Right lobe of liver (tissue), 6 donors: ENCODE results near the gene GOSR2. TPM values are rescaled to one million over a fixed set of nuclear protein-coding genes. Genes with fewer than 3 reads are reported as not detected.

ENCODE experiments used
- ATAC-seq, 4 donors: fragments of 200-7000 bp; cut with Tn5 transposase; one replicate each; pipeline ENCODE4 v1.9.1; 2020; ENCODE audit warnings: mild to moderate bottlenecking in 4 of 4, moderate library complexity in 4 of 4
- DNase-seq, 3 donors: peaks; one replicate each; pipeline ENCODE4 v3.0.0-alpha.2; 2020
- H3K27ac ChIP-seq, 3 donors: fragments of 200-600 bp; one replicate each; pipeline ENCODE4 v1.8.0; 2022
- H3K27me3 ChIP-seq, 2 donors: fragments of 200-600 bp; one replicate each; pipeline ENCODE4 v1.8.0; 2022
- H3K36me3 ChIP-seq, 4 donors: fragments of 200-600 bp; sonication (generic) in 1 of 4; one replicate each; pipeline versions ENCODE4 v1.5.1 to v1.8.0; 2017 to 2022; ENCODE audit warnings: control low read depth in 1 of 4
- H3K4me1 ChIP-seq, 4 donors: fragments of 200-600 bp; sonication (generic) in 1 of 4; one replicate each; pipeline versions ENCODE4 v1.5.1 to v1.8.0; 2017 to 2022; ENCODE audit warnings: control low read depth in 1 of 4
- H3K4me3 ChIP-seq, 3 donors: fragments of 200-600 bp; one replicate each; pipeline ENCODE4 v1.8.0; 2022
- H3K9me3 ChIP-seq, 4 donors: fragments of 200-600 bp; sonication (generic) in 1 of 4; one replicate each; pipeline versions ENCODE4 v1.5.1 to v1.8.0; 2017 to 2022; ENCODE audit warnings: control low read depth in 1 of 4
- POLR2A ChIP-seq: fragments of 450-650 bp; IDR thresholded peaks from one replicate; pipeline ENCODE4 v1.6.1; 2017; ENCODE audit warnings: antibody characterized with exemption, mild to moderate bottlenecking
- WGBS: methylation state at CpG from one replicate; pipeline ENCODE4 v1.1.6; 2018; ENCODE audit warnings: low coverage, low lambda C conversion rate; ENCODE audit not compliant: insufficient coverage; ENCODE audit errors: missing lambda C conversion rate; 5-methylcytosine and 5-hydroxymethylcytosine counted together
- intact Hi-C, 2 donors: fragments of 100-400 bp; cut with DNase I; formaldehyde crosslinking; loops; one replicate each; pipeline versions ENCODE4 v1.11.2 to v1.14.1; 2022
- total RNA-seq, 6 experiments: library from RNA; depleted of rRNA in 2 of 6; stranded (reverse); fragments of >200 nt in 2 of 6; fragmentation: NEBNext Ultra II Directional in 3 of 6; extraction: Animal tissue kit (Norgen Biotek cat#: 25700) in 3 of 6; gene quantifications; one replicate each; pipeline versions ENCODE4 v1.1.0 to v1.2.4, GENCODE V29; 2016 to 2023
- TF ChIP-seq, protein P1 (sequence below), 4 donors: fragments of 200-600 bp in 3 of 4; fragments of 450-650 bp in 1 of 4; IDR thresholded peaks; one replicate each; pipeline versions ENCODE4 v1.5.1 to v1.8.0; 2016 to 2022; ENCODE audit warnings: antibody characterized with exemption in 4 of 4, mild to moderate bottlenecking in 2 of 4
- donor health status: DM: no; HTN: yes; CAD: no.
- donor health status: DM: no; HTN: no; CAD: no.
- donor health status: DM: no; HTN: no; CAD: no.
- donor health status: DM: no; HTN: yes; CAD: no.
- donor health status: DM: no; HTN: yes; CAD: no.

The GOSR2 gene
- total RNA-seq, 6 experiments from 2014 or later, result 22.9 to 44.1 (median 33.3) TPM

GRCh38 chr17:46898364-46898763, 24.6 kb upstream of the GOSR2 start:
- H3K36me3 ChIP-seq, result no peaks in the 10 kb centered on the region
- DNase-seq, result no peak

DNA sequence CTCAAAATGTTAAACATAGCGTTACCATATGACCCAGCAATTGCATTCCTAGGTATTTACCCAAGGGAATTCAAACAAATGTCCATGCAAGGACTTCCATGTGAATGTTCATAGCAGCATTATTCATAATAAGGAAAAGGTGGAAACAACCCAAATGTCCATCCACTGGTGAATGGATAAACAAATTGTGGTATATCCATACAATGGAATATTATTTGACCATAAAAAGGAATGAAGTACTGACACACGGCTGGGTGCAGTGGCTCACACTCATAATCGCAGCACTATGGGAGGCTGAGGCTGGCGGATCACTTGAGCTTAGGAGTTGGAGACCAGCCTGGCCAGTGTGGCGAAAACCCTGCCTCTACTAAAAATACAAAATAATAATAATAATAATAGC, 24.1 kb upstream of the GOSR2 start:
- Histone ChIP-seq H3K4me1 (no peaks in the 10 kb centered on the region), H3K27ac (no peak overlapping the region), H3K27me3 (no peaks in the 10 kb centered on the region), H3K9me3 (no peaks in the 10 kb centered on the region), H3K4me3 (no peak overlapping the region), H3K36me3 (no peaks in the 10 kb centered on the region)
- 77% methylated on average over 4 of the region's 5 CpGs for WGBS
- DNase-seq (no peak), ATAC-seq (no peak)
- TF ChIP-seq POLR2A, result no peak
- TF ChIP-seq, protein P1, sequence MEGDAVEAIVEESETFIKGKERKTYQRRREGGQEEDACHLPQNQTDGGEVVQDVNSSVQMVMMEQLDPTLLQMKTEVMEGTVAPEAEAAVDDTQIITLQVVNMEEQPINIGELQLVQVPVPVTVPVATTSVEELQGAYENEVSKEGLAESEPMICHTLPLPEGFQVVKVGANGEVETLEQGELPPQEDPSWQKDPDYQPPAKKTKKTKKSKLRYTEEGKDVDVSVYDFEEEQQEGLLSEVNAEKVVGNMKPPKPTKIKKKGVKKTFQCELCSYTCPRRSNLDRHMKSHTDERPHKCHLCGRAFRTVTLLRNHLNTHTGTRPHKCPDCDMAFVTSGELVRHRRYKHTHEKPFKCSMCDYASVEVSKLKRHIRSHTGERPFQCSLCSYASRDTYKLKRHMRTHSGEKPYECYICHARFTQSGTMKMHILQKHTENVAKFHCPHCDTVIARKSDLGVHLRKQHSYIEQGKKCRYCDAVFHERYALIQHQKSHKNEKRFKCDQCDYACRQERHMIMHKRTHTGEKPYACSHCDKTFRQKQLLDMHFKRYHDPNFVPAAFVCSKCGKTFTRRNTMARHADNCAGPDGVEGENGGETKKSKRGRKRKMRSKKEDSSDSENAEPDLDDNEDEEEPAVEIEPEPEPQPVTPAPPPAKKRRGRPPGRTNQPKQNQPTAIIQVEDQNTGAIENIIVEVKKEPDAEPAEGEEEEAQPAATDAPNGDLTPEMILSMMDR (IDR thresholded peaks at IDR 0.05), result no peak
- intact Hi-C loops, result no loop called here

More at GRCh38 chr17:46898364-46898763, 24.6 kb upstream of the GOSR2 start:
- Histone ChIP-seq H3K4me3 (no peak overlapping the region), H3K9me3 (no peaks in the 10 kb centered on the region), H3K27me3 (no peaks in the 10 kb centered on the region), H3K4me1 (no peaks in the 10 kb centered on the region), H3K27ac (no peak overlapping the region)
- WGBS, result 40% methylated on average over 2 of the region's 2 CpGs
- no peak for ATAC-seq
- TF ChIP-seq POLR2A, result no peak
- TF ChIP-seq, protein P1 (IDR thresholded peaks at IDR 0.05), result no peak
- intact Hi-C loops, result no loop called here

DNA sequence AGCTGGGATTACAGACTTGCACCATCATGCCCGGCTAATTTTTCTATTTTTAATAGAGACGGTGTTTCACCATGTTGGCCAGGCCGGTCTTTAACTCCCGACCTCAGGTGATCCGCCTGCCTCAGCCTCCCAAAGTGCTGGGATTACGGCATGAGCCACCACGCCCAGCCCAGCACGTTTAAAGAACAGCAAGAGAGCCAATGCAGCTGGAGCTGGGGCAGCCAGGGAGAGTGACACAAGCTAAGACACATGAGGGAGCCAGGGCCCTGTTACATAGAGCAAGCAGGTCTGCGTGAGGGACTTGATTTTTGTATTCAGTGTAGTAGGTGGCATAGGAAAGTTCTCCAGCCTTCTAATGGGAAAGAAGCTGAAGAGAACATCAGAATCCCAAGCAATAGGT, 21.7 kb upstream of the GOSR2 start:
- intact Hi-C loops, result no loop called here
- DNase-seq (no peak), ATAC-seq (no peak)
- H3K4me1 ChIP-seq, result no peaks in the 10 kb centered on the region
- H3K4me3 ChIP-seq, result no peak overlapping the region
- H3K9me3 ChIP-seq, result no peaks in the 10 kb centered on the region
- no peak for TF ChIP-seq POLR2A
- TF ChIP-seq, protein P1 (IDR thresholded peaks at IDR 0.05), result no peak
- no peak overlapping the region for H3K27ac ChIP-seq
- no peaks in the 10 kb centered on the region for H3K36me3 ChIP-seq
- 81% methylated on average over 8 of the region's 9 CpGs for WGBS
- no peaks in the 10 kb centered on the region for H3K27me3 ChIP-seq

GRCh38 chr17:46903762-46904672, 18.9 kb upstream of the GOSR2 start:
- 57% methylated on average over 4 of the region's 4 CpGs for WGBS
- DNase-seq, result no peak
- no peaks in the 10 kb centered on the region for H3K27me3 ChIP-seq
- H3K9me3 ChIP-seq, result no peaks in the 10 kb centered on the region
- H3K4me3 ChIP-seq, result no peak overlapping the region
- no peaks in the 10 kb centered on the region for H3K4me1 ChIP-seq
- intact Hi-C loops, result no loop called here
- no peak for ATAC-seq
- H3K36me3 ChIP-seq, result no peaks in the 10 kb centered on the region
- H3K27ac ChIP-seq, result no peak overlapping the region
- TF ChIP-seq, protein P1 (IDR thresholded peaks at IDR 0.05), result no peak
- no peak for TF ChIP-seq POLR2A
